HEK293 (cell line): ENCODE results near the gene FTSJ1.

Experiments used
- CTCF ChIA-PET: fragments of 350-600 bp; formaldehyde crosslinking; extraction: SDS; loops from one replicate; lab custom pipeline; 2021; ENCODE audit warnings: antibody characterized with exemption; lab: Yijun Ruan, JAX
- POLR2A ChIA-PET: fragments of 300-600 bp; formaldehyde crosslinking; extraction: SDS; loops from one replicate; lab custom pipeline; 2020; ENCODE audit warnings: antibody characterized with exemption, inconsistent platforms; lab: Yijun Ruan, JAX
- H3K27ac ChIP-seq: fragments of 200-500 bp; sonication (Bioruptor generic); 2 replicates; pipeline ENCODE4 v1.5.1; 2014; ENCODE audit warnings: low read depth, low read length, control low read depth, inconsistent platforms; ENCODE audit errors: extremely low read depth
- H3K36me3 ChIP-seq, 2 experiments: fragments of 200-500 bp in 1 of 2; sonication (Bioruptor generic) in 1 of 2; 1 replicate in 1 of 2; 2 replicates in 1 of 2; pipeline ENCODE4 v1.5.1; 2014 to 2017; ENCODE audit warnings: inconsistent platforms in 2 of 2, low read length in 2 of 2; ENCODE audit not compliant: control insufficient read depth in 2 of 2, insufficient read depth in 1 of 2
- H3K4me1 ChIP-seq: fragments of 200-500 bp; sonication (Bioruptor generic); 2 replicates; pipeline ENCODE4 v1.5.1; 2014; ENCODE audit warnings: mild to moderate bottlenecking, low read length, inconsistent platforms; ENCODE audit not compliant: control insufficient read depth, insufficient read depth
- H3K4me3 ChIP-seq: 2 replicates; pipeline ENCODE4 v1.5.1; 2011; ENCODE audit warnings: low read depth, mild to moderate bottlenecking, control low read depth, low read length, moderate library complexity
- H3K9me3 ChIP-seq: fragments of 200-500 bp; sonication (Bioruptor generic); 2 replicates; pipeline ENCODE4 v1.5.1; 2014; ENCODE audit warnings: low read depth, low read length, inconsistent platforms; ENCODE audit not compliant: control insufficient read depth, insufficient read depth
- HIC1 ChIP-seq: fragments of 450-650 bp; formaldehyde crosslinking; IDR thresholded peaks from 2 replicates; pipeline ENCODE4 v1.5.1; 2016; ENCODE audit warnings: missing biosample characterization, missing genetic modification characterization
- KLF9 ChIP-seq: fragments of 450-650 bp; formaldehyde crosslinking; IDR thresholded peaks from 2 replicates; pipeline ENCODE4 v1.5.1; 2016; ENCODE audit warnings: missing biosample characterization, missing genetic modification characterization, low read depth
- PRDM10 ChIP-seq: fragments of 450-650 bp; formaldehyde crosslinking; IDR thresholded peaks from 2 replicates; pipeline ENCODE4 v1.5.1; 2016; ENCODE audit warnings: missing biosample characterization, missing genetic modification characterization
- PRDM6 ChIP-seq: fragments of 450-650 bp; formaldehyde crosslinking; IDR thresholded peaks from 2 replicates; pipeline ENCODE4 v1.5.1; 2017; ENCODE audit warnings: missing biosample characterization, missing genetic modification characterization
- SP2 ChIP-seq: fragments of 450-650 bp; formaldehyde crosslinking; IDR thresholded peaks from 2 replicates; pipeline ENCODE4 v1.5.1; 2016; ENCODE audit warnings: missing biosample characterization, missing genetic modification characterization
- YY1 ChIP-seq: fragments of 450-650 bp; formaldehyde crosslinking; IDR thresholded peaks from 2 replicates; pipeline ENCODE4 v1.5.1; 2018; ENCODE audit warnings: missing biosample characterization, missing genetic modification characterization
- ZBTB11 ChIP-seq: fragments of 450-650 bp; formaldehyde crosslinking; conservative IDR thresholded peaks from 2 replicates; pipeline ENCODE4 v1.5.1; 2016; ENCODE audit warnings: low read depth, missing biosample characterization, missing genetic modification characterization
- ZBTB17 ChIP-seq: fragments of 450-650 bp; formaldehyde crosslinking; IDR thresholded peaks from 2 replicates; pipeline ENCODE4 v1.5.1; 2016; ENCODE audit warnings: missing biosample characterization, missing genetic modification characterization
- ZBTB8A ChIP-seq: fragments of 450-650 bp; formaldehyde crosslinking; IDR thresholded peaks from 2 replicates; pipeline ENCODE4 v1.5.1; 2016; ENCODE audit warnings: missing biosample characterization, missing genetic modification characterization
- ZFP69B ChIP-seq: fragments of 450-650 bp; formaldehyde crosslinking; IDR thresholded peaks from 2 replicates; pipeline ENCODE4 v1.5.1; 2016; ENCODE audit warnings: missing biosample characterization, missing genetic modification characterization
- ZNF239 ChIP-seq: fragments of 450-650 bp; formaldehyde crosslinking; IDR thresholded peaks from 2 replicates; pipeline ENCODE4 v1.5.1; 2016; ENCODE audit warnings: missing biosample characterization, missing genetic modification characterization
- ZNF266 ChIP-seq: fragments of 450-650 bp; formaldehyde crosslinking; IDR thresholded peaks from 2 replicates; pipeline ENCODE4 v1.5.1; 2016; ENCODE audit warnings: missing biosample characterization, missing genetic modification characterization, low read depth
- ZNF280C ChIP-seq: fragments of 450-650 bp; formaldehyde crosslinking; IDR thresholded peaks from 2 replicates; pipeline ENCODE4 v1.5.1; 2016; ENCODE audit warnings: missing biosample characterization, missing genetic modification characterization
- ZNF530 ChIP-seq: fragments of 450-650 bp; formaldehyde crosslinking; IDR thresholded peaks from 2 replicates; pipeline ENCODE4 v1.5.1; 2016; ENCODE audit warnings: low read depth, missing biosample characterization, missing genetic modification characterization
- ZNF692 ChIP-seq: fragments of 450-650 bp; formaldehyde crosslinking; IDR thresholded peaks from 2 replicates; pipeline ENCODE4 v1.5.1; 2016; ENCODE audit warnings: missing biosample characterization, missing genetic modification characterization
- ZNF76 ChIP-seq: fragments of 450-650 bp; formaldehyde crosslinking; IDR thresholded peaks from 2 replicates; pipeline ENCODE4; 2016; ENCODE audit warnings: low read depth, missing biosample characterization, missing genetic modification characterization, borderline replicate concordance
- ZNF777 ChIP-seq: fragments of 450-650 bp; formaldehyde crosslinking; IDR thresholded peaks from 2 replicates; pipeline ENCODE4 v1.5.1; 2017; ENCODE audit warnings: missing biosample characterization, missing genetic modification characterization, borderline replicate concordance

The FTSJ1 gene

GRCh38 chrX:48520976-48521352 is 45.0 kb downstream of the FTSJ1 start:
- H3K27ac ChIP-seq, result peak overlapping the region; percentile 58; the same call in 1 of the 2 replicates
- no peak for TF ChIP-seq HIC1 (tag by site-specific recombination)
- no peak for TF ChIP-seq ZBTB8A (tag by site-specific recombination)
- TF ChIP-seq ZFP69B (tag by site-specific recombination), result peak; percentile 58; the same call in 1 of the 2 replicates
- TF ChIP-seq YY1 (tag by site-specific recombination), result no peak
- TF ChIP-seq ZNF76, result peak; percentile 6; the same call in 1 of the 2 replicates
- TF ChIP-seq SP2 (tag by site-specific recombination), result peak; percentile 51
- TF ChIP-seq ZNF777 (tag by site-specific recombination), result no peak
- TF ChIP-seq ZNF239, result no peak
- no peak for TF ChIP-seq ZNF530 (tag by site-specific recombination)
- TF ChIP-seq PRDM6 (tag by site-specific recombination), result no peak
- peak; percentile 65; the same call in 1 of the 2 replicates for TF ChIP-seq ZNF692
- TF ChIP-seq ZNF280C, result no peak
- TF ChIP-seq ZBTB17 (tag by site-specific recombination), result peak; percentile 82
- TF ChIP-seq ZNF266 (tag by site-specific recombination), result no peak
- peaks cover 16 to 22% of the 10 kb centered on the region in 2 experiments for H3K36me3 ChIP-seq
- no peaks in the 10 kb centered on the region for H3K9me3 ChIP-seq
- H3K4me1 ChIP-seq, result no peaks in the 10 kb centered on the region
- CTCF ChIA-PET, result no interaction called here
- POLR2A ChIA-PET, result interaction anchor here (1.2 to 2.7 kb wide), 2 partner anchors 19 to 111 kb away, joined by 10 to 16 read pairs; partner anchors contain the start of gene TBC1D25
- H3K4me3 ChIP-seq, result peak overlapping the region; percentile 37

- no peaks in the 10 kb centered on the region for H3K4me1 ChIP-seq
- ChIA-PET POLR2A (interaction anchor here (0.6 to 2.7 kb wide), 7 partner anchors 10 to 552 kb away, joined by 3 to 16 read pairs (median 8); partner anchors contain the start of gene TBC1D25), CTCF (no interaction called here)
- peak within 1 kb of the TSS; percentile 59 for H3K4me3 ChIP-seq
- peak within 1 kb of the TSS; percentile 58; the same call in 1 of the 2 replicates for H3K27ac ChIP-seq
- no peaks in the 10 kb centered on the region for H3K9me3 ChIP-seq
- H3K36me3 ChIP-seq, result peaks cover 20 to 21% of the 10 kb centered on the region in 2 experiments
- TF ChIP-seq KLF9, result peak; percentile 19; the same call in 1 of the 2 replicates
- peak; percentile 88 for TF ChIP-seq ZBTB11
- peak; percentile 79 for TF ChIP-seq PRDM10 (tag by site-specific recombination)
Observed at GRCh38 chrX:48521353-48522243, 45.6 kb downstream of the FTSJ1 start, which contains the start of gene EBP. Gene EBP (plus strand): TSS chrX:48521808. CDS start chrX:48523772, 1,964 bp downstream.
